GM12865 (cell line): Measurements from ENCODE around the gene SKI.

Source experiments
- DNase-seq: peaks from one replicate; pipeline ENCODE4 v3.0.0; 2010; ENCODE audit warnings: low read depth
- H3K4me3 ChIP-seq: 2 replicates; pipeline ENCODE4 v1.5.1; 2011; ENCODE audit warnings: mild to moderate bottlenecking, low read depth, low read length, control low read depth
- CTCF ChIP-seq: IDR thresholded peaks from 2 replicates; pipeline ENCODE4 v1.5.1; 2011; ENCODE audit warnings: low read length, control low read depth, low read depth, inconsistent platforms; ENCODE audit not compliant: insufficient read depth; ENCODE audit errors: missing control alignments

Gene SKI

DNA sequence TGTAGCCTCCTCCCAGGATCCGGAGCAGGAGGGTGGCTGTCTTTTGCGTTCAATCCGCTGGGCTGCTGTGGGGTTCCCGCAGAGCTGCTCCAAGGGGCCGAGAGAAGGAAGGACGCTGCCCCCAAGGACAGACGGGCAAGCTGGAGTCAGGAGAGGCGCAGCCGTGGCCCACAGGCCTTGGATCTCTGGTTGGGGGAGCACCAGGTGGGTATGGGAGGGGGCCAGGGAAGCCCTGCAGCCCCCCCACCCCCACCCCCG lies 15.9 kb upstream of the SKI start:
- H3K4me3 ChIP-seq, result no peak overlapping the region
- no peak for DNase-seq
- TF ChIP-seq CTCF, result no peak

GRCh38 chr1:2212532-2213491 lies 15.3 kb upstream of the SKI start:
- H3K4me3 ChIP-seq, result no peak overlapping the region
- no peak for TF ChIP-seq CTCF
- DNase-seq, result no peak

- no peak overlapping the region for H3K4me3 ChIP-seq
- no peak for TF ChIP-seq CTCF
- no peak for DNase-seq
These were observed 14.3 kb upstream of the SKI start for GRCh38 chr1:2213576-2214505.

GRCh38 chr1:2214541-2215241 lies 13.4 kb upstream of the SKI start:
- no peak for DNase-seq
- no peak overlapping the region for H3K4me3 ChIP-seq
- no peak for TF ChIP-seq CTCF

GRCh38 chr1:2215329-2215728 lies 12.8 kb upstream of the SKI start:
- no peak for DNase-seq
- no peak for TF ChIP-seq CTCF
- H3K4me3 ChIP-seq, result no peak overlapping the region

DNA sequence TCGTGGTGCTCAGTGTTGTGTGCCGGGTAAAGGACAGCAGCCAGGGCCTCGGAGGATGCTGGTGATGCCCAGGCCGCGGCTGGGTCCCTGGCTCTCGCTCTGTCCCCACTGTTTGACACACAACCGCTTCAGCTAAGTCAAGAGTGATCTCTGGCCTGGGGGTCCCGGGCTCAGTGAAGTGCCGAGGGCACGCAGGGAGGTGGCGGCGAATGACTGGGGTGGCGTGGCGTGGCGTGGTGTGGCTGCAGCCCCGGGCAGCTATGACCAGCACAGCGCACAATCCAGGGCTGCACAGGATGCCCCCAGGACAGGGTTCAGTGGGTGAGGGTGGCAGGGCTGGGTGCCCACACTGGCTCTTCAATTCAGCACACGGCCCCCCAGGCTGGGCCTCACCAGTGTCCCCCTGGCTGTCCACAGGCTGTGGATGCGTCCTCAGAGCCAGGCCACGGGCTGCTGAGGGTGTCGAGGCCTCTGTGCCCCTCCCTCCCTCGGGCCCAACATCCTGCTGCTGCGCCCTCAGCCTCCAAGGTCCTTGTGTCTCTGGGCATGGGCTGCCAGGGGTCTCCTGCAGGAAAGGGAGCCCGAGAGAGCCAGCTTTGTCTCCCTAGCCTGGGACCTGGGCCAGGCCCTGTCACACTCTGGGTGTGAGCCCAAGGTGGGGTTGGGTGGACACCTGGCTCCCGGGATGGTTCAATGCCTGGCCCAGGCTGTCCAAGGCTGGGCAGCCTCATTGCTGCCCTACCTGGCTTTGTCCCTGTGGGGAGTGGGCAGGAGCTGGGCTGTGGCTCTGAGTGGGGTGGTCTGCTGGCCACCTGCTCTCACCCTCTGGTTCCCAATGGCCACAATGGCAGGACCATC lies 12.0 kb upstream of the SKI start:
- TF ChIP-seq CTCF, result no peak
- no peak for DNase-seq
- H3K4me3 ChIP-seq, result no peak overlapping the region
